ENCODE data around the gene TMEM100.

DNA sequence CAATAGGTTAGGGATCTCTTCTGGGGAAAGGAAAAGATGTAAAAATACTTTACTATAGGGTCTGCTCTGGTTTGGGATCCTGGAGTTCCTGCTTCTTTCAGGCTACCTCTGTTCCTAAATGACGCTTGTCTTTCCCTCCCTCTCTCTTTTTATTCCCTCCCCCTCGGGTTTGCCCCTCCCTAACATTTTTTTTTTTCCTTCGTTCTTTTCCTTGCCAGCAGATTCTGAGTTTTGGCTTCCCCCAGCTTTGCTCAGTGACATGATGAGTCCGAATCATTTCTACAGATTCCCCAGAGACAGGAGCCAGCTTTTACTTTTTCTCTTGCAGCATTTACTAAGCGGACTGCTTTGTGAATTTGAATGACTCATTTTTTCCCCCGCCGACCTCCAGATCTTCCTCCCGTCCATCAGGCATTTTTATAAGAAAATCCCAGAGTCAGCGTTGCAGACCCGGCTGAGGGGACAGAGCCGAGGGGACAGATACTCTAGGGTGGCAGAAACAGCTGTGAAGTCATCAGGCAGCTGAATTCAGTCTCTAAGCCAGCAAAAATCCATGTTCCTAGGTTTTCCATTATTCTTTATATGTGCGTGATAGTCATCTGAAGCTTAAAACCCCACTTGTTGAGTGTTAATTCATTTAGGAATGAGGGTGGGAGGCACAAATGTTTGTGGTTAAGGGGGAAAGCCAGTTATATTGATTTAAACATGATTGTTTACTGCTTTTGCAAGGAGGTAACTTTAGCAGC lies at the start of gene TMEM100:
- TF ChIP-seq, protein P1, sequence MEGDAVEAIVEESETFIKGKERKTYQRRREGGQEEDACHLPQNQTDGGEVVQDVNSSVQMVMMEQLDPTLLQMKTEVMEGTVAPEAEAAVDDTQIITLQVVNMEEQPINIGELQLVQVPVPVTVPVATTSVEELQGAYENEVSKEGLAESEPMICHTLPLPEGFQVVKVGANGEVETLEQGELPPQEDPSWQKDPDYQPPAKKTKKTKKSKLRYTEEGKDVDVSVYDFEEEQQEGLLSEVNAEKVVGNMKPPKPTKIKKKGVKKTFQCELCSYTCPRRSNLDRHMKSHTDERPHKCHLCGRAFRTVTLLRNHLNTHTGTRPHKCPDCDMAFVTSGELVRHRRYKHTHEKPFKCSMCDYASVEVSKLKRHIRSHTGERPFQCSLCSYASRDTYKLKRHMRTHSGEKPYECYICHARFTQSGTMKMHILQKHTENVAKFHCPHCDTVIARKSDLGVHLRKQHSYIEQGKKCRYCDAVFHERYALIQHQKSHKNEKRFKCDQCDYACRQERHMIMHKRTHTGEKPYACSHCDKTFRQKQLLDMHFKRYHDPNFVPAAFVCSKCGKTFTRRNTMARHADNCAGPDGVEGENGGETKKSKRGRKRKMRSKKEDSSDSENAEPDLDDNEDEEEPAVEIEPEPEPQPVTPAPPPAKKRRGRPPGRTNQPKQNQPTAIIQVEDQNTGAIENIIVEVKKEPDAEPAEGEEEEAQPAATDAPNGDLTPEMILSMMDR (IDR thresholded peaks at IDR 0.05; ENCODE audit: control extremely low read depth in 1 of 3, insufficient read depth in 1 of 3, low read depth in 1 of 3, low read length in 3 of 3): no peak
- TF ChIP-seq, protein P2, sequence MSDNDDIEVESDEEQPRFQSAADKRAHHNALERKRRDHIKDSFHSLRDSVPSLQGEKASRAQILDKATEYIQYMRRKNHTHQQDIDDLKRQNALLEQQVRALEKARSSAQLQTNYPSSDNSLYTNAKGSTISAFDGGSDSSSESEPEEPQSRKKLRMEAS (IDR thresholded peaks at IDR 0.05): no peak
- TF ChIP-seq CHD1 (IDR thresholded peaks at IDR 0.05; ENCODE audit: low read depth, low read length) (no peak), JUN (IDR thresholded peaks at IDR 0.05; ENCODE audit: low read depth, low read length) (no peak), RFX5 (IDR thresholded peaks at IDR 0.05; ENCODE audit: borderline replicate concordance, low read depth, low read length) (no peak)

Measured in H1 (cell line).